ENCODE measurements around the gene PHACTR1.
A peak's percentile ranks its signal among the peaks of the same experiment; 100 is the strongest.
"Not testable (repeated sequence)": the region's sequence is repeated elsewhere in the genome, so short reads cannot be mapped to it uniquely, and the experiment has no call there.

The PHACTR1 gene

GRCh38 chr6:13120483-13121482 is 404.2 kb downstream of the PHACTR1 start:
- no peak for DNase-seq

- no peak for DNase-seq
These were observed 407.6 kb downstream of the PHACTR1 start for GRCh38 chr6:13124131-13124530.

GRCh38 chr6:13125841-13126240 is 409.3 kb downstream of the PHACTR1 start:
- DNase-seq, result no peak

GRCh38 chr6:13131935-13132661 is 415.5 kb downstream of the PHACTR1 start:
- peak; percentile 8 for DNase-seq

- not testable (repeated sequence) for DNase-seq
These were observed 417.3 kb downstream of the PHACTR1 start for GRCh38 chr6:13133894-13134293.

GRCh38 chr6:13135152-13135551 is 418.6 kb downstream of the PHACTR1 start:
- DNase-seq, result no peak

GRCh38 chr6:13139119-13139518 is 422.6 kb downstream of the PHACTR1 start:
- DNase-seq, result no peak

- DNase-seq, result no peak
These were observed 424.4 kb downstream of the PHACTR1 start for GRCh38 chr6:13140980-13141379.

- DNase-seq, result no peak
These were observed 424.8 kb downstream of the PHACTR1 start for GRCh38 chr6:13141387-13141786.

GRCh38 chr6:13142611-13143010 is 426.0 kb downstream of the PHACTR1 start:
- no peak for DNase-seq

GRCh38 chr6:13146442-13146841 is 429.9 kb downstream of the PHACTR1 start:
- DNase-seq, result no peak

- DNase-seq, result no peak
These were observed 430.8 kb downstream of the PHACTR1 start for GRCh38 chr6:13147376-13147775.

- DNase-seq, result no peak
These were observed 431.2 kb downstream of the PHACTR1 start for GRCh38 chr6:13147782-13148181.

GRCh38 chr6:13152764-13153163 is 436.2 kb downstream of the PHACTR1 start:
- DNase-seq, result no peak

GRCh38 chr6:13156381-13156780 is 439.8 kb downstream of the PHACTR1 start:
- no peak for DNase-seq

- DNase-seq, result no peak
These were observed 440.7 kb downstream of the PHACTR1 start for GRCh38 chr6:13157293-13157692.

- DNase-seq, result no peak
These were observed 442.7 kb downstream of the PHACTR1 start for GRCh38 chr6:13159300-13159699.

- not testable (repeated sequence) for DNase-seq
These were observed 443.3 kb downstream of the PHACTR1 start for GRCh38 chr6:13159822-13160221.

GRCh38 chr6:13163161-13163944 is 446.8 kb downstream of the PHACTR1 start:
- no peak for DNase-seq

GRCh38 chr6:13164291-13164690 is 447.7 kb downstream of the PHACTR1 start:
- DNase-seq, result no peak

- DNase-seq, result no peak
These were observed 449.1 kb downstream of the PHACTR1 start for GRCh38 chr6:13165502-13166172.

- DNase-seq, result no peak
These were observed 449.7 kb downstream of the PHACTR1 start for GRCh38 chr6:13166269-13166668.
